Left lobe of liver (tissue), 2 donors: ENCODE data around the gene GJA3. TPM values are rescaled to one million over a fixed set of nuclear protein-coding genes. Genes with fewer than 3 reads are reported as not detected.

Experiments
- ATAC-seq: fragments of 200-7000 bp; cut with Tn5 transposase; one replicate; pipeline ENCODE4 v1.9.1; 2020; ENCODE audit warnings: mild to moderate bottlenecking, moderate library complexity
- DNase-seq: peaks from one replicate; pipeline ENCODE4 v3.0.0-alpha.2; 2020; ENCODE audit warnings: low spot score
- total RNA-seq: library from RNA; stranded (reverse); gene quantifications from one replicate; pipeline ENCODE4 v1.2.1, GENCODE V29; 2021
- donor health status: DM: no; HTN: no; CAD: no; lungs with moderate emphysema.
- donor health status: DM: no; HTN: yes; CAD: no.

GJA3 gene
- total RNA-seq, 1 donor from 2014 or later: 0.03 TPM

DNA sequence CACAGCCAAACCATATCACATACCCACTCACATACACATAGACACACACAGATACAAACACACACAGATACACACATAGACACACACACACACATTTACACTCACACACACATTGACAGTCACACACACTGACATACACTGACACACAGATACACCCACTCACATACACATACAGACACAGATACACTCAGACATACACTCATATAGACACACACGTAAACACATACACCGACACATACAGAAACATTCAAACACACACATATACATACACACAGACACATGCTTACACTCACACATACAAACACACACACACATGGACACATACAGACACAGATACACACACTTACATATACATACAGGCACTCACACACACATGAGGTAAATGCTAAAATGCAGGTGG lies 30.2 kb downstream of the GJA3 start:
- no peak for ATAC-seq
- peak; percentile 19 for DNase-seq

DNA sequence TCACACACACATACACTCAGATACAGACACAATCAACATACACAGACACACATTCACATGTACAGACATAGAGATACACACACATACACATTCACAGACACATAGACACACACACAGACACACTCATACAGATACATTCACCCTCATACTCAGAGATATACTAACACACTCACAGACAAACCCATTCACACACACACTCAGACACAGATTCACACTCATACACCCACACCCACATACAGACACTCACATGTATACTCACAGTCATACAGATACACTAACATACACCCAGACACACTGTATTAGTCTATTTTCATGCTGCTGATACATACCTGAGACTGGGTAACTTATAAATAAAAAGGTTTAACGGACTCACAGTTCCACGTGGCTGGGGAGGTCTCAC lies 30.8 kb downstream of the GJA3 start:
- no peak for ATAC-seq
- DNase-seq: no peak

DNA sequence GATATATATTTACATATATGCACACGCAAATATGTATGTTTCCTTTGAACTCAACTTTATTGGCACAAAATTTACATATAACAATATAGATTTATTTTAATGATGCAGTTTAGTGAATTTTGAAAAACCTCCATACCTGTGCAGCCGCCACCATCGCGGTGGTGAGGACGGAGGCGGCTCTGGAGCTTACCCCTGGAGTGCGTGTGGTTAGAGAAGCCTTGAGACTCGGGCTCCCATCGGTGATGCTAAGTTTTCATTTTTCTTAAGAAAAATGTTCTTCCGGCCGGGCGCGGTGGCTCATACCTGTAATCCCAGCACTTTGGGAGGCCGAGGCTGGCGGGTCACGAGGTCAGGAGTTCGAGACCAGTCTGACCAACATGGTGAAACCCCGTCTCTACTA lies 31.8 kb downstream of the GJA3 start:
- no peak for ATAC-seq
- DNase-seq: no peak

DNA sequence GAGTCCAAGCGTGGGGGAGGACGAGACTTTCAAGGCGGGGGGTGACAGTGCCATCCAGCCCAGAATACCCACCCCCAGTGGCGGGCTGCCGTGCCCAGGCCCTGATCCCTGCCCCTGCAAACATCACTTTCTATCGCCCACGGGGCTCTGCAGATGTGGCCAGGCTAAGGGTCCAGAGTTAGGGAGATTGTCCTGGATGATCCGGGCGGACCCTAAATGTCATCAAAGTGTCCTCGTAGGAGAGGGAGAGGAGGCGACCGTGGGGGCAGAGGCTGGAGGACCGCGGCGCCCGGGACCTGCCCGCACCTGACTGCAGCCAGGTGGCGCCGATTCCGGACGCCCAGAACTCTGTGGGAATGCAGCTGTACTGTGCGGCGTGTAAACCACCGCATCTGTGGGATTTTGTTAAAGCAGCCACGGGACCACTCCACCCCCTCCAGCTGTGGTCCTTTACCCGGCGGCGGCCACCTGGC lies 32.4 kb downstream of the GJA3 start:
- ATAC-seq (peak; percentile 81), DNase-seq (peak; percentile 66)

DNA sequence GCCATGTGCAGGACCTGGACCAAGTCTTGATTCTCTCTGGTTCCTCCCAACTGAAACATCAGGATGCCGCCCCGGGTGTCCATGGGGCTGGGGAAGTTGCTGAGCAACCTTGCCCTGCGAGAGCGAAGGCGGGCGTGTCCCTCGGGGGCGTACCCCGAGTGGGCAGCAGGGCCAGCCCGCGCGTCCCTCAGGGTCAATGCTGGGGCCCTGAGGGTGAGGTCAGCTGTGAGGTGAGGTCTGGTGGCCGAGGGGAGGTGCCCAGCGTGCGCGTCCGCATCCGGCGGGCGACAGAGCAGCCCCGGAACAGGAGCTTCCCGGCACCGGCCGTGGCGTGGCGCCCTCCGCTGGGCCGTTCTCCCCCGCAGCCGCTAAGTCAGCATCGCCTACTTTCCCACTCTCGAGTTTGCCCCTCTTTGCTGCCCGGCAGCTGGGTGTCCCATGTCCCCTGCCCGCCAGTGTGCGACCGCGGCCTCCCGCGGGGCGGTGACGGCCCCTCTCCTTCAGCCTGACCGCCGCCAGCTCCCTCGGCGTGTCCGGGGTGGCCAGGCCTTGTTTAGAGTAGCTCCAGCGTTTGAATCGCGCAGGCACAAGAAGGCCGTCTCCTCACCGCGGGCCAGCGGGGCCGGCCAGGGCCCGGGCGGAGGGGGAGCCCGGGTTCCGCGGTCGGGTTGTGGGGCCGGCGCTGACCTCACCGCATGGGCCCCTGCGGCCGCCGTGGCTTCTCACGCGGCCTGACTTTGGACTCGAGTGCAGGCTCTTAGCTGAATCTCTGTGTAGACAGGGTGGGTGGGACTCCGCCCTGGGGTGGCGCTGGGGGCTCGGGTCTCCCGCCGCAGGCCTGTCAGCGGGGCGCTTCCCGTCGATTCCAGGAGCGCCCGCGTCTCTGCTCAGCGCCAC lies 33.0 kb downstream of the GJA3 start:
- ATAC-seq: peak; percentile 86

DNA sequence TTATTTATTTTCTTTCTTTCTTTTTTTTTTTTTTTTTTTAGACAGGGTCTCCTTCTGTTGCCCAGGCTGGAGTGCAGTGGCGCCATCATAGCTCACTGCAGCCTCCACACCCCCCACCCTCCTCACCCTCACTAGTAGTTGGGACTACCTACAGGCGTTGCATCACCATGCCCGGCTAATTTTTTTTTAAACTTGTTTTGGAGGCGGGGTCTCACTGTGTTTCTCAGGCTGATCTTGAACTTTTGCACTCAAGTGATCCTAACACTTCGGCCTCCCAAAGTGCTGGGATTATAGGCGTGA lies 33.6 kb downstream of the GJA3 start:
- DNase-seq (no peak), ATAC-seq (no peak)

More for the DNA sequence above, 33.0 kb downstream of the GJA3 start:
- DNase-seq: peak; percentile 77

DNA sequence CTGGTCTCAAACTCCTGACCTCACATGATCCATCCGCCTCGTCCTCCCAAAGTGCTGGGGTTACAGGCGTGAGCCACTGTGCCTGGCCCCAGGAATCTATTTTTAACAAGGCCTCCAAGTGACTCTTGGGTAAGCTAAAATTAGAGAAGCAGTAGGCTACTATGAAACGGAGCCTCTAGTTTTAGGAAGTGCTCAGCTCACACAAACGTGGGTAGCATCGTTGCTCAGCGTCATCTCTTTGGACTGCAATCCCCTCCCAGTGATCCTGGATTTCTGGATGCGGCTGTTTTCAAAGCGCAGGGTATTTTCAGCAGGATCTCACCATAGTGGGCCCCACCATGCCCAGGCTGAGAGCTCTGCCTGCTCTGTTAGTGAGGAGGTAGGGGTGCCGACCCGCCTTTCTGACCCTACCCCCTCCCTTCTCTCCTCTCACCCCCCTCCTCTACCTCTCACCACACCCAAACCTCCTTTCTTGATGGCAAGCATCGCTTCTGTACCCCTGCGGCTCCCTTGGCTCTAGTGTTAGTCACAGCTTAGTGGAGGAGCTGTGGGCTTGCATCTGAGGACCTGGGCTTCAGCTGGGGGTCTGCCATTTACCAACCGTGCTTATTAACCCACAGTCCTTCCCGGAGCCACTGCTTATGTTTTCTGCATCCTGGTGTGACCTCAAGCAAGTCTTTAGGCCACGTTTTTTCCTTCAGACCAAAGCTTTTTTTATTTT lies 34.2 kb downstream of the GJA3 start:
- ATAC-seq (no peak), DNase-seq (no peak)

DNA sequence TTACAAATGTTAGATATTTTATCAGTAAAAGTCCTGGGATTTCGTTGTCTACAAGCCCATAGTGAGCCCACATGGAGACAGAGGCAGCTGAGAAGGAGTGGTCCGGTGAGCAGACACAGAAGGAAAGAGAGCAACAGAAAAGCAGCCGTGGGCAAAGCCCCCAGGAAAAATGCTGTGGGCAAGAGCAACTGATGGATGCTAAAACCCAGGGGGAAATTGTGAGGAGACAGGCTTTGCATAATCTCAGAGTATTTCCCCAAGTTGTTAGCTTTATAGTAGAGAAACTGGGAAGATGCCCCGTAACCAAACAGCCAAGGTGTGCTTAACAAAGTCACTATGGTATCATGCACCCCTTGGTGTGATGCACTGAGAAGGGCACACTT lies 35.1 kb downstream of the GJA3 start:
- DNase-seq: no peak
- ATAC-seq: no peak

DNA sequence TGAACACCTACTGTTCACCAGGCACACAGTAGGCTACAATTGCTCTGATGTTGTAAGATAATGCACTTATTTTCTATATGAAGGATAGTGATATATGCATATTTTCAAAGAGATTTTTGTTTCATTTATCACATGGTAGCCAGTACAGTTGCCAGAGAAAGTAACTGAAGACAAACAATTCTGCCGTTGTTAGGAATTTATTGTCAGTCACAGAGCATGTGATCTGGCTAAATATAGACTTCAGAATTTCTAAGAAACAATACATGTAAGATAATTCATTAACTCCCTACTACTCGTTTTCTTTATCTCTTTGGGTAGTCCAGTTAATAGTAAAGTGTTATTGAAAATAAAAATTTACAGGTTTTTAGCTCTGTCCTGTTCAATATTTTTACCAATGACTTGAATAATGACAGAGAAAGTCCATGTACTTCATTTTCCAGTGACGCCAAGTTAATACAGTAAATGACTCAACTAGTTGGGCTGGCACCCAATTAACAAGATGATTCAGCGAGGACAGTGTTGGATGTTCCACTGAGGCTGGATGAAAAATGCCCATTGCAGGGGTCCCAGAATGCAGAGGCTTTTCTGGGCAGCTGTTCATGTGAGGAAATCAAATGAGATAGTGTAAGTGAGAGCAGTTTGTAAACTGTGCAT lies 35.6 kb downstream of the GJA3 start:
- DNase-seq (no peak), ATAC-seq (no peak)

DNA sequence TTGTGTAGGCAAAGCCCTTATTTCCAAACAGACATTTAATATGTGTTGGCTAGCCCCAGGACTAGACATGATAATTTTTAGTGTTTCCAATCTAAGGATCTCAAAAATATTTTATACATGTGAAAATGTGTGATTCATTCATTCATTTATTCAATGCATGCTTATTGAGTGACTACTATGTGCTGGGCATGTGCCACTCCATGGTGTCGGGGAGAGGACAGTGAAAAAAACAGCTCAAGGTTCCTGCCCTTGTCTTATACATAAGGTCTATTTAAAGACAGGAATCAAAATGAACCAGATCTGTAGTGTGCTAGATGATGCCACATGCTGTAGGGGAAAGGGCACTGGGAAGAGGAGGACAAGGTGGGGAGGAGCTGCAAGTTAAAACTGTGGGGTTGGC lies 36.5 kb downstream of the GJA3 start:
- ATAC-seq: no peak
- DNase-seq: no peak

DNA sequence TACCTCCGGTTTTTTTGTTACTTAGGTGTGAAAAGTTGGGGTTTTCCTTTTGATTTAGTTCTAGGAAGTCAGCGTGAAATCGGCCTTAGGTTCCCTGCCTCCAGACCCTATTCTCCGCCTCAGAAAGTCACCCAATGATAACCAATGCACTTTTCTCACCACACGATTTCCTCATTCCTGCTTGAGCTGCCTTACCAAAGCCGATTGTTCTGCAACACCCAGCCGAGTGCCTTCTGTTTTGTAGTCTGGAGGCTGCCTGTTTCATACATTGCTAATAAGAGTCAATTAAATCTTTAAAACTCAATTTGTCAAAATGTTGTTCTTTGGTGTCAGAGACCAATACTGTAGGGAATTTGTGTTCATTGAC lies 39.7 kb downstream of the GJA3 start:
- no peak for DNase-seq
- ATAC-seq: peak; percentile 15

DNA sequence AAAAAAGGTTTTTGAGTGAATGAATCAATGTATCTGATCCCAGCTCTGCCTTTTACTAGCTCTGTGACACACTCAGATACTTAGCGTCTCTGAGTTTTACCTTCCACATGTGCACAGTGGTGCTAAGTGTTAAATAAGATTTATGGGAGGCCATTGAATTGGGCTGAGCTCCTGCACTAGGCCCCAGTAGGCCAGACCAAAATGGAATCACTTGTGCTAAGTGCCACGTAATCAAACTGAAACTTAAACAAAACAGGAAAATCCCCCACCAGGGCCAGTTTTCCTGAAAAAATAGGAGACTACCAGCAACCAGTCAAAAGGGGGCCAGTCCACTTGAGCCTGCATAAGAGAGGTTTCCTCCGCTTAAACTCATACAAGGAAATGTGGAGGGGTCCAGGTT lies 40.9 kb downstream of the GJA3 start:
- ATAC-seq (no peak), DNase-seq (no peak)

DNA sequence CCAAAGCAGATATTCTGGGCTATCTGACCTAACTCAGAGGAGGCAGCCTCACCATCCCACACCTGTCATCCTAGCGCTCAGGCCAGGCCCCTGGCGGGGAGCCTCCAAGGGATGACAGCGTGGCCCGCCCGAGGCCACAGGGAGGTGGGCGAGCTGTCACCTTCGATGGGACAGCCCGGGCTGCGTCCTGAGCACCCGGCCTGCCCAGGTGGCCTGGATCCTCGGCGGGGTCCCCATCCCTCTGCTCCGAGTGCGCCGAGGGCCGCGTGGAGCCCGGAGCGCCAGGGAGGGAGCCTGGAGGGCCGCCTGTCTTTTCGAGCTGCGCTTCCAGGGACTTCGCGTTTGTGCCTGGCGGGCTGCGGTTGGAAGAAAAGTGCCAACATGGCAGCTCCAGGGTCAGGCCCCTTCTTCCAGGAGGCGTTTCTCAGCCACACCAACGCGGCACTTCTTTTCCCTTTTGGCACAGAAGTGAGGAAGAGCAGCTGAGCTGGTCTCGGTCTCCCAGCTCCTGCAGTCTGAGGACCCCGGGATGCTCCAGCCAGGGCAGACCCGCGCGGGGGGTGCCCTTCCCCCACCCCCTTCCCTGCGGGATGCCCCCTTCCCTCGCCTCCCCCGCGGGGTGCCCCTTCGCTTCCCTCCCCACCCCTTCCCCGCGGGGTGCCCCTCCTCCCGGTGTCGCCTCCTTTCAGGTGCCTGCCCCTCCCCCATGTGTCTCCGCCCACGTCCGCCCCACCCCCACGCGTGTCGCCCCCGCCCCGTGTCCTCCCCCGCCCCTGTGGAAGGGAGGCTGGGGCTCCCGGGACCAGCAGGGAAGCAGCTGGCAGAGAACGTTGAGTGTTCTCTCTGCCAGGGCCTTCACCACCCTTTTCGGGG lies 42.3 kb downstream of the GJA3 start:
- DNase-seq (peak; percentile 69), ATAC-seq (peak; percentile 68)

DNA sequence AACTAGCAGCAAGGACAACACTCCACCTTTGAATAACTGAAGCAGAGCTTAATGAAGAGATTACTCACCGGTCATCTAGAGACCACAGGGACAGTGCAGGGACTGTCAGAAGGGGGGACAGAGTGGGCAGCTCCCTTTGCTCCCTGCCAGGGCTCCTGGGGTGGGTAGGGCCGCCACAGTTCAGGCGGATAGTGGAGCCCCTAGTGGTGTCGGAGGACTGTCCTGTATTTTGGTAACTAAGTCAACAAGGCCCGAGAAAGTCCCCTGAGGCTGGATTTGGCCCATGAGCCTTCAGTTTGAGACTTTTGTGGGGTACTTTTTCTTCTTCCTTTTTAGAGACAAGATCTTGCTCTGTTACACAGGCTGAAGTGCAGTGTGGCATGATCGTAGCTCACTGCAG lies 44.6 kb downstream of the GJA3 start:
- ATAC-seq: no peak
- DNase-seq: peak; percentile 29

DNA sequence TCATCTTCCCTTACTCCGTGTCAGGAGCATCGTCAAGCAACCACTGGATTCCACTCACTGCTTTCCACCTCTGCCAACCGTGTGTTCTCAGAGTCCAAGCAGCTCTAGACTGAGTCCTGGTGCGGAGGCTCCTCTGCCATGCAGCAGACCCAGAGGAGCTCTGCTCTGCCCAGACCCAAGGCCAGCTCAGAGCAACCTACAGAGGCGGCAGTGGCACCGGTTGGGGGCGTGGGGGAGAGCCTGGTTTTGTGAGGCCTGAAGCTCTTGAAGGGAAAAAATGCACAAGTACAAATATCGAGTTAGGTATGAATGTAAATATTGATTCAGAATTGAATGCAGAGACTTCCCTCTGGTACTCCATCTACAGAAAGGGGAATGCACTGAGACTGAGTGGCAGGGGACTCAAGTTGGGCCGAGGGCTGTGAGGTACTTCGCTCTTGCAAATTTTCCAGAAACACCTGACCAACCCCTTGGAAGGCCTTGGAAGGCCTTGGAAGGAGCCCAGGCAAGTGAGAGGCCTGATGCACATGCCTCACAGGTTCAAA lies 46.7 kb downstream of the GJA3 start:
- DNase-seq (peak; percentile 28), ATAC-seq (no peak)

DNA sequence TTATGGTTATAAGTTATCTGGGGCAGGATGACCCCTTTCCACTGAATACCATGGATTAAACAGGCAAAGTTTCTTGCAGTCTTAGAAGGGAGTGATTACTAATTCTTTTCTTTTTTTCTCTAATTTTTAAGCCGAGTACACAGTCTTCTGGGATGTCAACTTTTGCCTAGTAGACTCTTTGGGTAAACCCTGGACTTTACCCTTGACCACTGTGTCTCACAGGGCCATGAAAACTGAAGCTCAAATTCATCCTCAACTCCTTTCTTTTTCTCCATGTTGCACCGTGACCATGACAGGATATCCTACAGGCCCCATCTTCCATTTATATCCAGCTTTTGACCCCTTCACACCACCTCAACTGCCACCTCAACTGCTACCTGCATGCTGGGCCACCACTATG lies 51.8 kb downstream of the GJA3 start:
- DNase-seq: no peak
- peak; percentile 60 for ATAC-seq

DNA sequence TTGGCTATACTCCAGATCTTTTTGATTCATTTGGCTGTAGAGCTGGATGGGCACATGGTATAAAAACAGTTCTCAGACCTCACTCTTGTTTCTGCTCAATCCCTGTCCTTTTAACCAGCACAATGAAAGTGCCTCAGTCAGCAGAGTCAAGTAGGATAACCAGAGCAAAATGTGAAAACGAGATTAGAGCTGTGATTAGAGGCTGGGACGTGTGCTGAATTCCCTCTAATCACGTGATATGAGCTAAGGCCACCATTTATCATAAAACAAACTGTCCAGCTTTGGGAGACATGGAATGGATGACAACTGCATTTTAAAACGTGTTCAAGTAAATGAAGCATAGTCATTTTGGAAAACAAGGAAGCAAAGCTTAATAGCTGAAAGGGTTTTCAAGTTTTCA lies 54.1 kb downstream of the GJA3 start:
- ATAC-seq (no peak), DNase-seq (no peak)

DNA sequence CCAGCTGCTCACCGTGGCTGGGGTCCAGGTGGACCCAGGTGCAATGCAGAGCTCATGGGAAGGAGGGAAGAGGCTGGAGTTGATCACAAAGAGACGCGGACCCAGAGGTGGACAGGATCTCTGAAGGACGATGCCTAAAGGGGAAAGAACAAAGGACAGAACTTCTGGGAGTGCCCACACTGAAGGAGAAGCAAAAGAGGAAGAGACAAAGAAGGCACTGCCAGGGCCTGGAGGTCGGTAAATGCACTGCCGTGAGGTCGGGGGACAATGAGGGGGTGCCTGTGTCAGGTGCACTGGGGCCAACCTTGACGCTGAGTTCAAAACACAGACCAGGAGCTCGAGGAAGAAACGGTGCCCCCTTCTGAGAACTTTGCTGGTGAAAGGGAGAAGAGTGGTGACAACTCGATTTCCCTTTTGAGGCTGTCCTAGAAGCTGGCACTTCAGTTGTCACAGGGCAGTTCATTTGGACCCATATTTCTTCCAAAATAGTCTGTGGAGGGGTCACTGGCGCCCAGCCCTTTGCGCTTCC lies 55.6 kb downstream of the GJA3 start:
- DNase-seq: no peak
- no peak for ATAC-seq

DNA sequence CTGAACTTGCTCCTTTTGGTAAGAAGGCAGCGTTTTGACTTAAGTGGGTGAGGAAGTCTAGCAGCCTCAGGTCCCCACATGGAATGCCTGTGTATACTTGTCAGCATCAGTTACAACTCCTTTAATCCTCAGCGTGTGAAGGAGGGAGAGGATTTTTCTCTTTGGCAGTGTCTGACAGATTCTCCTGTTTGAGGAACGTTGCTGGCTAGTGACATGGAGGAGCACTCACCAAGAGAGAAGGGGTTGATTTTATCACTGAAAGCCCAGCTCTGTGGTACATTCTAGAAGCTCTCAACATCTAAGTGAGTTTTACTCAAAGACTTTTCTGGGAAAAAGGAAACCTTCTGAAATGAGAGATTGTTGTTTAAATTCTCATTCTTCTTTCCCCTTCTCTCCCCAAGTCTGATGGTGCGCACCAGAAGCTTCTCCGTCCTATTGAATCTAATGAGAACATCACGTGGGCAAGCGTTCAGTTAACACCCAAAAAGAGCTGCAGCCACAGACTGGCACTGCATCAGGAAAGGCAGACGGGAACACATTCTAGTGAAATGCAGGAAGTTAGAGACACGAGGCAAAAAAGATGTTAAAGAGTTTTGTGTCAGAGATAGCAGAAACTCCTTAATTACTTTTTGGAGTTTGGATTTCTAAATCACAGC lies 58.2 kb downstream of the GJA3 start:
- ATAC-seq: no peak
- DNase-seq: no peak
